Measurements from ENCODE around the gene UGT1A4. TPM values are rescaled to one million over a fixed set of nuclear protein-coding genes. Genes with fewer than 3 reads are reported as not detected.

Gene UGT1A4
- total and polyA plus RNA-seq, 2 donors (not counting 1 experiment from before 2014, with no cell fraction given), result not detected

DNA sequence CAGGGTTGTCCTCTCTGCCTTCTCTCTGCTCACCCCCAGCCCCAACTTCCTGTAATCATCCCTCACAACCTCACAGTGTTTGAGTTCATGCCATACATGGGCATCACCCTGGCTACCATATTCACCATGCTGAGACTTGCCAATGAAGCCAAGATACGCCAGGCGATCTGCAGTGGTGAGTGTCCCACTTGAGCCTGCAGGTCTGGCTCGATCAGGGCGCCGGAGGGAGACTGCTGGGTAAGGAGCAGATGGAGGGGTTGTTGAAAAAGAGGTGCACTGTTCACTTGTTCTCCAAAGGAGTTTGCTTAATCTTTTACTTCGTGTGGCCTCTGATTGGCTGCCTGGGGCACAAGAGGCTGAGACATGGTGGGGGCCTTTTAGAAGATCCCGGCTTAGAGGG, 74.2 kb downstream of the UGT1A4 start:
- Histone ChIP-seq H4K20me1 (ENCODE audit: control insufficient read depth, extremely low read depth, insufficient read depth, low read length) (no peaks in the 10 kb centered on the region), H3K9me3 (ENCODE audit: control insufficient read depth, insufficient read depth, low read depth, low read length) (no peaks in the 10 kb centered on the region), H3K27ac (ENCODE audit: insufficient read depth, low read length) (no peak overlapping the region), H3K4me1 (ENCODE audit: control insufficient read depth, extremely low read depth, insufficient read depth, low read length) (no peaks in the 10 kb centered on the region), H3K79me2 (ENCODE audit: control insufficient read depth, insufficient read depth, low read length) (no peaks in the 10 kb centered on the region), H3K4me2 (ENCODE audit: extremely low read depth, insufficient read depth, low read length) (no peak overlapping the region), H2AFZ (ENCODE audit: low read length) (no peak overlapping the region), H3K27me3 (ENCODE audit: control insufficient read depth, insufficient read depth, low read length) (no peaks in the 10 kb centered on the region), H3K36me3 (ENCODE audit: control insufficient read depth, insufficient read depth, low read length) (no peaks in the 10 kb centered on the region), H3K4me3 (replicated peaks in 1 of 4; ENCODE audit: control extremely low read depth in 1 of 4, insufficient read depth in 1 of 4, low read depth in 3 of 4, low read length in 4 of 4) (no peak overlapping the region), H3K9ac (ENCODE audit: insufficient read depth, low read length) (no peak overlapping the region)
- DNase-seq (ENCODE audit: low read depth in 2 of 2), result no peak
- TF ChIP-seq, protein P1, sequence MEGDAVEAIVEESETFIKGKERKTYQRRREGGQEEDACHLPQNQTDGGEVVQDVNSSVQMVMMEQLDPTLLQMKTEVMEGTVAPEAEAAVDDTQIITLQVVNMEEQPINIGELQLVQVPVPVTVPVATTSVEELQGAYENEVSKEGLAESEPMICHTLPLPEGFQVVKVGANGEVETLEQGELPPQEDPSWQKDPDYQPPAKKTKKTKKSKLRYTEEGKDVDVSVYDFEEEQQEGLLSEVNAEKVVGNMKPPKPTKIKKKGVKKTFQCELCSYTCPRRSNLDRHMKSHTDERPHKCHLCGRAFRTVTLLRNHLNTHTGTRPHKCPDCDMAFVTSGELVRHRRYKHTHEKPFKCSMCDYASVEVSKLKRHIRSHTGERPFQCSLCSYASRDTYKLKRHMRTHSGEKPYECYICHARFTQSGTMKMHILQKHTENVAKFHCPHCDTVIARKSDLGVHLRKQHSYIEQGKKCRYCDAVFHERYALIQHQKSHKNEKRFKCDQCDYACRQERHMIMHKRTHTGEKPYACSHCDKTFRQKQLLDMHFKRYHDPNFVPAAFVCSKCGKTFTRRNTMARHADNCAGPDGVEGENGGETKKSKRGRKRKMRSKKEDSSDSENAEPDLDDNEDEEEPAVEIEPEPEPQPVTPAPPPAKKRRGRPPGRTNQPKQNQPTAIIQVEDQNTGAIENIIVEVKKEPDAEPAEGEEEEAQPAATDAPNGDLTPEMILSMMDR (conservative IDR thresholded peaks at IDR 0.05 in 1 of 2, IDR thresholded peaks at IDR 0.05 in 1 of 2; ENCODE audit: low read depth in 1 of 2, low read length in 2 of 2), result no peak
- TF ChIP-seq EZH2 (IDR thresholded peaks at IDR 0.05; ENCODE audit: low read length, missing control alignments), result no peak

DNA sequence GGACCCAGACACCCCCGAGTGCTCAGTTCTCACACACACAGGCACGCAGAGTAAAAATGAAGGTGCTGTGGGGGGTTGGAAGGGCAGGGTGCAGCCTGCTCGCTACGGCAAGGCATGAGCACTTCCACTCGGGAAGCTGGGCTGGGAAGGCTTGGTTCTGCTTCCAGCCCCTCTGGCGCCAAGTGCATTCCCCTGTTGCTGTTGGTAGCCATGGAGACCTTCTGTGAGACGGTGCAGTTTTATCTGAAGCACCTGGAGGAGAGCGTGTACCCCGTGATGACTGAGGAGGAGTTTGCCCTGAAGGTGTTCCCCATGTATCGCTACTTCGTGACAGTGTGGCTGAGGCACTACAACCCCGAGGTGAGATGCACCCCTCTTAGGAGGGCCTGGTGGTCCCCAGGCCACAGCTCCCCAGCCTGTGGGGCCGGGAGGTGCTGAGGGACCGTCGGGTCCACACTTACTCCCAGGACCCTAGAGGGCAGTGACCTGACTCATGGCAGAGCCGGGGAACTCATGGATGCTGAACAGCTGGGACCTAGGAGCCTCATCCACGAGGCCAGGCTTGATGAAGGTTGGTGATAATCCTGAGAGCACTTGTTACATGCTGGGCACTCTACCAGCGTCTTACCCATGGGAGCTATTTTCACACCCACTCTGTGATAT, 75.1 kb downstream of the UGT1A4 start:
- no peaks in the 10 kb centered on the region for H3K4me1 ChIP-seq (ENCODE audit: control insufficient read depth, extremely low read depth, insufficient read depth, low read length)
- H3K36me3 ChIP-seq (ENCODE audit: control insufficient read depth, insufficient read depth, low read length), result no peaks in the 10 kb centered on the region
- H3K4me2 ChIP-seq (ENCODE audit: extremely low read depth, insufficient read depth, low read length), result no peak overlapping the region
- no peak for DNase-seq (ENCODE audit: low read depth in 2 of 2)
- H3K9me3 ChIP-seq (ENCODE audit: control insufficient read depth, insufficient read depth, low read depth, low read length), result no peaks in the 10 kb centered on the region
- H2AFZ ChIP-seq (ENCODE audit: low read length), result no peak overlapping the region
- no peak overlapping the region for H3K27ac ChIP-seq (ENCODE audit: insufficient read depth, low read length)
- no peaks in the 10 kb centered on the region for H3K27me3 ChIP-seq (ENCODE audit: control insufficient read depth, insufficient read depth, low read length)
- H4K20me1 ChIP-seq (ENCODE audit: control insufficient read depth, extremely low read depth, insufficient read depth, low read length), result no peaks in the 10 kb centered on the region
- H3K4me3 ChIP-seq (replicated peaks in 1 of 4; ENCODE audit: control extremely low read depth in 1 of 4, insufficient read depth in 1 of 4, low read depth in 3 of 4, low read length in 4 of 4), result no peak overlapping the region
- TF ChIP-seq, protein P1 (conservative IDR thresholded peaks at IDR 0.05 in 1 of 2, IDR thresholded peaks at IDR 0.05 in 1 of 2; ENCODE audit: low read depth in 1 of 2, low read length in 2 of 2), result no peak
- no peak for TF ChIP-seq EZH2 (IDR thresholded peaks at IDR 0.05; ENCODE audit: low read length, missing control alignments)
- no peak overlapping the region for H3K9ac ChIP-seq (ENCODE audit: insufficient read depth, low read length)
- H3K79me2 ChIP-seq (ENCODE audit: control insufficient read depth, insufficient read depth, low read length), result no peaks in the 10 kb centered on the region

DNA sequence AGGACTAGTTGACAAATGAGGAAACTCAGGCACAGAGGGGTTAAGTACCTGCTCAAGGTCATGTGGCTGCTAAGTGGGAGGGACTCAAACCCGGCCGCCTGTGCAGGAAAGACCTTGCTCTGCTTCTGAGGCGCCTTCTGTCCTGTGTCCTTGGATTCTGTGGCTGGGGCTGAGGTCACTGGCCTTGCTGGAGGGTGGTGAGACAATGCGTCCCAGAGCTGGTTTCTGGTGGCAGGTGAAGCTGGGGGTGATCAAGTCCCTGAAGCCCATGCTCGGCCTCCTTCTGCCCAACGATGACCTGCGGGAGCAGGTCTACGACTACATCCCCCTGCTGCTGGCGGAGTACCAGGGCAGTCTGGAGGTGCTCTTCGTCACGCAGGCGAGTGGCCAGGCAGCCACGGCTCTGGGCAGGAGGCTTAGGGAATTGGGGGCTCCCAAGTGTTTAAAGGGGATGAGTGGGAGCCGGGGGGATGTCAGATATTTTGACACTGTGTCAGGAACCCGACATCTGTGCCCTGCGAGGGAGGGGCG, 75.7 kb downstream of the UGT1A4 start:
- Histone ChIP-seq H3K4me1 (ENCODE audit: control insufficient read depth, extremely low read depth, insufficient read depth, low read length) (no peaks in the 10 kb centered on the region), H3K9ac (ENCODE audit: insufficient read depth, low read length) (no peak overlapping the region), H3K4me3 (replicated peaks in 1 of 4; ENCODE audit: control extremely low read depth in 1 of 4, insufficient read depth in 1 of 4, low read depth in 3 of 4, low read length in 4 of 4) (no peak overlapping the region), H3K9me3 (ENCODE audit: control insufficient read depth, insufficient read depth, low read depth, low read length) (no peaks in the 10 kb centered on the region), H3K4me2 (ENCODE audit: extremely low read depth, insufficient read depth, low read length) (no peak overlapping the region), H3K79me2 (ENCODE audit: control insufficient read depth, insufficient read depth, low read length) (no peaks in the 10 kb centered on the region), H2AFZ (ENCODE audit: low read length) (no peak overlapping the region), H3K27ac (ENCODE audit: insufficient read depth, low read length) (no peak overlapping the region), H3K36me3 (ENCODE audit: control insufficient read depth, insufficient read depth, low read length) (no peaks in the 10 kb centered on the region), H4K20me1 (ENCODE audit: control insufficient read depth, extremely low read depth, insufficient read depth, low read length) (no peaks in the 10 kb centered on the region), H3K27me3 (ENCODE audit: control insufficient read depth, insufficient read depth, low read length) (no peaks in the 10 kb centered on the region)
- no peak for DNase-seq (ENCODE audit: low read depth in 2 of 2)
- TF ChIP-seq, protein P1 (conservative IDR thresholded peaks at IDR 0.05 in 1 of 2, IDR thresholded peaks at IDR 0.05 in 1 of 2; ENCODE audit: low read depth in 1 of 2, low read length in 2 of 2), result no peak
- no peak for TF ChIP-seq EZH2 (IDR thresholded peaks at IDR 0.05; ENCODE audit: low read length, missing control alignments)
